ENCODE measurements around the gene ZSCAN16.
A peak's percentile ranks its signal among the peaks of the same experiment; 100 is the strongest.

The ZSCAN16 gene

GRCh38 chr6:28134015-28134414 is 9.6 kb downstream of the ZSCAN16 start:
- DNase-seq (ENCODE audit: low spot score): peak; percentile 49

GRCh38 chr6:28134716-28135115 is 10.3 kb downstream of the ZSCAN16 start:
- DNase-seq (ENCODE audit: low spot score): no peak

- DNase-seq (ENCODE audit: low spot score): no peak
These were observed 11.0 kb downstream of the ZSCAN16 start for GRCh38 chr6:28135393-28135792.

- peak; percentile 89 for DNase-seq (ENCODE audit: low spot score)
These were observed 12.4 kb downstream of the ZSCAN16 start for GRCh38 chr6:28136585-28137504.

GRCh38 chr6:28137505-28137981 is 13.1 kb downstream of the ZSCAN16 start:
- DNase-seq (ENCODE audit: low spot score): peak; percentile 58

- DNase-seq (ENCODE audit: low spot score): no peak
These were observed 15.6 kb downstream of the ZSCAN16 start for GRCh38 chr6:28139860-28140543.

- no peak for DNase-seq (ENCODE audit: low spot score)
These were observed 16.2 kb downstream of the ZSCAN16 start for GRCh38 chr6:28140616-28141015.

GRCh38 chr6:28141500-28142329 is 17.3 kb downstream of the ZSCAN16 start, which contains the start of gene ZKSCAN8:
TSS of gene ZKSCAN8 (plus strand) at chr6:28141883. CDS start at chr6:28148408, 6,525 bp downstream.
- peak; percentile 90 for DNase-seq (ENCODE audit: low spot score)

GRCh38 chr6:28142446-28142845 is 18.0 kb downstream of the ZSCAN16 start:
- DNase-seq (ENCODE audit: low spot score): no peak

- no peak for DNase-seq (ENCODE audit: low spot score)
These were observed 20.8 kb downstream of the ZSCAN16 start for GRCh38 chr6:28145231-28145630.

GRCh38 chr6:28152531-28152930 is 28.1 kb downstream of the ZSCAN16 start:
- no peak for DNase-seq (ENCODE audit: low spot score)

- DNase-seq (ENCODE audit: low spot score): no peak
These were observed 29.1 kb downstream of the ZSCAN16 start for GRCh38 chr6:28153546-28153945.

GRCh38 chr6:28154357-28154756 is 29.9 kb downstream of the ZSCAN16 start:
- DNase-seq (ENCODE audit: low spot score): no peak

- DNase-seq (ENCODE audit: low spot score): no peak
These were observed 33.9 kb downstream of the ZSCAN16 start for GRCh38 chr6:28158318-28158717.

GRCh38 chr6:28159029-28159607 is 34.7 kb downstream of the ZSCAN16 start:
- no peak for DNase-seq (ENCODE audit: low spot score)

GRCh38 chr6:28160233-28160632 is 35.8 kb downstream of the ZSCAN16 start:
- no peak for DNase-seq (ENCODE audit: low spot score)

- DNase-seq (ENCODE audit: low spot score): peak; percentile 62
These were observed 37.1 kb downstream of the ZSCAN16 start for GRCh38 chr6:28161410-28162079.

- no peak for DNase-seq (ENCODE audit: low spot score)
These were observed 41.2 kb downstream of the ZSCAN16 start for GRCh38 chr6:28165563-28165962.

GRCh38 chr6:28167068-28167467 is 42.7 kb downstream of the ZSCAN16 start:
- DNase-seq (ENCODE audit: low spot score): no peak

- no peak for DNase-seq (ENCODE audit: low spot score)
These were observed 43.5 kb downstream of the ZSCAN16 start for GRCh38 chr6:28167926-28168325.

- no peak for DNase-seq (ENCODE audit: low spot score)
These were observed 46.9 kb downstream of the ZSCAN16 start for GRCh38 chr6:28171271-28171670.

All from activated CD4-positive, alpha-beta T cell treated with anti-CD3 and anti-CD28 coated beads, Interleukin-2, Interleukin-4, amounts not matched to agents 100 ng/mL and 50 ng/mL, durations not matched to agents 16 hours and 8 hours (primary cell).